Measurements from ENCODE around the gene TMEM218.

TMEM218 gene

GRCh38 chr11:125111001-125111342 lies 454 bp downstream of the TMEM218 start:
- peak overlapping the region; percentile 40 for H3K14ac ChIP-seq (ENCODE audit: low read length)
- H3K36me3 ChIP-seq (ENCODE audit: control insufficient read depth in 1 of 2, insufficient read depth in 2 of 2, low read length in 2 of 2): no peaks in the 10 kb centered on the region
- DNase-seq: no peak
- peaks cover 0 to 4% of the 10 kb centered on the region in 2 experiments for H3K4me1 ChIP-seq (ENCODE audit: control insufficient read depth in 1 of 2, insufficient read depth in 2 of 2, low read length in 2 of 2)
- no peaks in the 10 kb centered on the region for H3K79me2 ChIP-seq (ENCODE audit: control insufficient read depth, insufficient read depth, low read length, poor library complexity)
- no peak overlapping the region for H2AK5ac ChIP-seq (ENCODE audit: low read length)
- H3K9me3 ChIP-seq (ENCODE audit: insufficient read depth, low read depth, low read length): peaks cover 2% of the 10 kb centered on the region
- no peaks in the 10 kb centered on the region for H3K27me3 ChIP-seq (ENCODE audit: insufficient read depth, low read length)
- H3K23ac ChIP-seq (ENCODE audit: low read length): no peak overlapping the region
- peak overlapping the region; percentile 12 for H2AFZ ChIP-seq (ENCODE audit: insufficient read depth, low read length, poor library complexity)
- peak overlapping the region; percentile 95 for H3K4me2 ChIP-seq (ENCODE audit: low read length)
- peak overlapping the region; percentile 7 for H3K18ac ChIP-seq (ENCODE audit: low read length)
- no CpG with 5 or more reads among the region's 9 CpGs for WGBS (ENCODE audit: extremely low coverage, insufficient coverage, insufficient read length)
- H3K9ac ChIP-seq (ENCODE audit: low read length): peak overlapping the region; percentile 84
- peak overlapping the region; percentile 76 for H3K4me3 ChIP-seq (ENCODE audit: low read depth, low read length)
- H4K8ac ChIP-seq (ENCODE audit: low read depth, low read length): peak overlapping the region; percentile 85
- peak overlapping the region; percentile 31 for H4K12ac ChIP-seq (ENCODE audit: low read depth, low read length)
- no peak overlapping the region for H4K91ac ChIP-seq (ENCODE audit: low read depth, low read length)
- H2BK12ac ChIP-seq (ENCODE audit: low read length): no peak overlapping the region
- no peak overlapping the region for H2BK120ac ChIP-seq (ENCODE audit: insufficient read depth, low read length, poor library complexity)
- no peak overlapping the region for H3K4ac ChIP-seq (ENCODE audit: low read depth, low read length)
- H3K79me1 ChIP-seq (ENCODE audit: low read length): peaks cover 3% of the 10 kb centered on the region
- H3K27ac ChIP-seq (ENCODE audit: low read depth, low read length): no peak overlapping the region
- H2BK5ac ChIP-seq (ENCODE audit: low read depth, low read length, poor library complexity): peak overlapping the region; percentile 54

DNA sequence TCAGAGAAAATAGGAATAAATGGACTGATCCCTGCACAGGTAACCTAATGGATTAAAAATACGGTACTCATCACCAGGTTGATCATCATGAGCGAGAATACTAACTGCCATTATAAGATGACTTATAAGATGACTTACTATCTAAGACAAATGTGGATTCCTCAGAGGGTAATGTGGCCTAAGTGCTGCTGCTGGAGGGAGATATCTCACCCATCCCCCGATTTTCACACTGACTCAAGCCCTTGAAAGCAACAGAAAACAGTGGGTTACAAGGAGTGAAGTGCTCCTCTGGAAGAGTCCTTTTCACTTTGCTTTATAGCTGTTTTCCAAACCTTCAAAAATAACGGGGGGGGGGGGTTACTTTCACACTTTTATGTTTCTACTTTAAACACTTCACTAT lies 920 bp downstream of the TMEM218 start:
- H3K18ac ChIP-seq (ENCODE audit: low read length): no peak overlapping the region
- H3K9ac ChIP-seq (ENCODE audit: low read length): no peak overlapping the region
- no peak overlapping the region for H4K8ac ChIP-seq (ENCODE audit: low read depth, low read length)
- no peak overlapping the region for H4K91ac ChIP-seq (ENCODE audit: low read depth, low read length)
- no peaks in the 10 kb centered on the region for H3K36me3 ChIP-seq (ENCODE audit: control insufficient read depth in 1 of 2, insufficient read depth in 2 of 2, low read length in 2 of 2)
- H3K4ac ChIP-seq (ENCODE audit: low read depth, low read length): no peak overlapping the region
- no peak overlapping the region for H2BK120ac ChIP-seq (ENCODE audit: insufficient read depth, low read length, poor library complexity)
- no peak overlapping the region for H2AFZ ChIP-seq (ENCODE audit: insufficient read depth, low read length, poor library complexity)
- H3K23ac ChIP-seq (ENCODE audit: low read length): no peak overlapping the region
- no peak overlapping the region for H4K12ac ChIP-seq (ENCODE audit: low read depth, low read length)
- H2AK5ac ChIP-seq (ENCODE audit: low read length): no peak overlapping the region
- peaks cover 0 to 4% of the 10 kb centered on the region in 2 experiments for H3K4me1 ChIP-seq (ENCODE audit: control insufficient read depth in 1 of 2, insufficient read depth in 2 of 2, low read length in 2 of 2)
- no peaks in the 10 kb centered on the region for H3K79me2 ChIP-seq (ENCODE audit: control insufficient read depth, insufficient read depth, low read length, poor library complexity)
- no peak overlapping the region for H2BK12ac ChIP-seq (ENCODE audit: low read length)
- DNase-seq: no peak
- H3K79me1 ChIP-seq (ENCODE audit: low read length): peaks cover 3% of the 10 kb centered on the region
- no peak overlapping the region for H3K4me3 ChIP-seq (ENCODE audit: low read depth, low read length)
- no peak overlapping the region for H3K14ac ChIP-seq (ENCODE audit: low read length)
- no peak overlapping the region for H3K27ac ChIP-seq (ENCODE audit: low read depth, low read length)
- H3K4me2 ChIP-seq (ENCODE audit: low read length): peak overlapping the region; percentile 95
- H2BK5ac ChIP-seq (ENCODE audit: low read depth, low read length, poor library complexity): no peak overlapping the region
- H3K27me3 ChIP-seq (ENCODE audit: insufficient read depth, low read length): no peaks in the 10 kb centered on the region
- peaks cover 2% of the 10 kb centered on the region for H3K9me3 ChIP-seq (ENCODE audit: insufficient read depth, low read depth, low read length)
- WGBS (ENCODE audit: extremely low coverage, insufficient coverage, insufficient read length): no CpG with 5 or more reads among the region's 4 CpGs

DNA sequence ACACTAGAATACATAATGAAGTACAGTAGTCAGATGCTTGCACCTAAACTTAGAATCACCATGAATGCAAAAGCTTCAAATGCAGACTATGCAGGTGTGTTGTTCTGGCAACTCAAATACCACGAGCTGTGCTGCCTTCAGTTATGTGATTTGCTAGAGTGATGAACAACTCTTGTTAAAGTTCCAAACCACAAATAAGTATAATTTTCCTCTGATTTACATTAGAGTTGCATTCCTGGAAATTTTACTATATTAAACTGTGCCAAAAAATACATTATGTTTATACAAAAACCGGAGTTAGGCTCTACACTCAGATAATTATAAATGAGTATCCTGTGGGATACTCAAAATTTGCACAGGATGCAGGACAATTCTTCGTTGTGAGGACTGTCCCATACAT lies 3.0 kb downstream of the TMEM218 start:
- no peak overlapping the region for H2AK5ac ChIP-seq (ENCODE audit: low read length)
- no peaks in the 10 kb centered on the region for H3K36me3 ChIP-seq (ENCODE audit: control insufficient read depth in 1 of 2, insufficient read depth in 2 of 2, low read length in 2 of 2)
- H3K23ac ChIP-seq (ENCODE audit: low read length): no peak overlapping the region
- H3K9ac ChIP-seq (ENCODE audit: low read length): no peak overlapping the region
- no peak overlapping the region for H4K12ac ChIP-seq (ENCODE audit: low read depth, low read length)
- H3K79me1 ChIP-seq (ENCODE audit: low read length): peaks cover 3% of the 10 kb centered on the region
- WGBS (ENCODE audit: extremely low coverage, insufficient coverage, insufficient read length): no CpG with 5 or more reads among the region's 3 CpGs
- H2BK5ac ChIP-seq (ENCODE audit: low read depth, low read length, poor library complexity): no peak overlapping the region
- H2AFZ ChIP-seq (ENCODE audit: insufficient read depth, low read length, poor library complexity): no peak overlapping the region
- peaks cover 2% of the 10 kb centered on the region for H3K9me3 ChIP-seq (ENCODE audit: insufficient read depth, low read depth, low read length)
- H3K4ac ChIP-seq (ENCODE audit: low read depth, low read length): no peak overlapping the region
- no peak for DNase-seq
- H2BK120ac ChIP-seq (ENCODE audit: insufficient read depth, low read length, poor library complexity): no peak overlapping the region
- no peak overlapping the region for H3K4me3 ChIP-seq (ENCODE audit: low read depth, low read length)
- H3K18ac ChIP-seq (ENCODE audit: low read length): no peak overlapping the region
- no peak overlapping the region for H4K91ac ChIP-seq (ENCODE audit: low read depth, low read length)
- no peak overlapping the region for H3K4me2 ChIP-seq (ENCODE audit: low read length)
- peaks cover 0 to 4% of the 10 kb centered on the region in 2 experiments for H3K4me1 ChIP-seq (ENCODE audit: control insufficient read depth in 1 of 2, insufficient read depth in 2 of 2, low read length in 2 of 2)
- H3K27me3 ChIP-seq (ENCODE audit: insufficient read depth, low read length): no peaks in the 10 kb centered on the region
- no peaks in the 10 kb centered on the region for H3K79me2 ChIP-seq (ENCODE audit: control insufficient read depth, insufficient read depth, low read length, poor library complexity)
- no peak overlapping the region for H3K27ac ChIP-seq (ENCODE audit: low read depth, low read length)
- no peak overlapping the region for H2BK12ac ChIP-seq (ENCODE audit: low read length)
- H3K14ac ChIP-seq (ENCODE audit: low read length): no peak overlapping the region
- no peak overlapping the region for H4K8ac ChIP-seq (ENCODE audit: low read depth, low read length)

GRCh38 chr11:125105926-125106325 lies 5.5 kb downstream of the TMEM218 start:
- Histone ChIP-seq H3K23ac (ENCODE audit: low read length) (no peak overlapping the region), H4K8ac (ENCODE audit: low read depth, low read length) (no peak overlapping the region), H2AFZ (ENCODE audit: insufficient read depth, low read length, poor library complexity) (no peak overlapping the region), H3K4me1 (ENCODE audit: control insufficient read depth in 1 of 2, insufficient read depth in 2 of 2, low read length in 2 of 2) (peaks cover 0 to 3% of the 10 kb centered on the region in 2 experiments), H3K79me1 (ENCODE audit: low read length) (no peaks in the 10 kb centered on the region), H3K79me2 (ENCODE audit: control insufficient read depth, insufficient read depth, low read length, poor library complexity) (no peaks in the 10 kb centered on the region), H2BK5ac (ENCODE audit: low read depth, low read length, poor library complexity) (no peak overlapping the region), H3K4me3 (ENCODE audit: low read depth, low read length) (no peak overlapping the region), H2AK5ac (ENCODE audit: low read length) (no peak overlapping the region), H4K12ac (ENCODE audit: low read depth, low read length) (no peak overlapping the region), H3K4ac (ENCODE audit: low read depth, low read length) (no peak overlapping the region), H3K27me3 (ENCODE audit: insufficient read depth, low read length) (no peaks in the 10 kb centered on the region), H4K91ac (ENCODE audit: low read depth, low read length) (no peak overlapping the region), H2BK120ac (ENCODE audit: insufficient read depth, low read length, poor library complexity) (no peak overlapping the region), H3K27ac (ENCODE audit: low read depth, low read length) (no peak overlapping the region), H3K14ac (ENCODE audit: low read length) (no peak overlapping the region), H3K9me3 (ENCODE audit: insufficient read depth, low read depth, low read length) (no peaks in the 10 kb centered on the region), H3K4me2 (ENCODE audit: low read length) (no peak overlapping the region), H2BK12ac (ENCODE audit: low read length) (no peak overlapping the region), H3K18ac (ENCODE audit: low read length) (no peak overlapping the region), H3K9ac (ENCODE audit: low read length) (no peak overlapping the region), H3K36me3 (ENCODE audit: control insufficient read depth in 1 of 2, insufficient read depth in 2 of 2, low read length in 2 of 2) (no peaks in the 10 kb centered on the region)
- no peak for DNase-seq
- WGBS (ENCODE audit: extremely low coverage, insufficient coverage, insufficient read length): no CpG with 5 or more reads among the region's 1 CpG

Data from trophoblast cell (in vitro differentiated cells and primary cell).